CD14-positive monocyte (primary cell): ENCODE data around the gene PMF1. TPM values are rescaled to one million over a fixed set of nuclear protein-coding genes. Genes with fewer than 3 reads are reported as not detected.

Experiments
- DNase-seq, 3 donors: peaks; one replicate each; pipeline ENCODE4 v3.0.0-alpha.2; 2011 to 2022
- H2AFZ ChIP-seq: 2 replicates; pipeline ENCODE4 v1.6.0; 2012; ENCODE audit warnings: mild to moderate bottlenecking, low read depth, low read length, inconsistent platforms; ENCODE audit not compliant: insufficient read depth, poor library complexity, severe bottlenecking
- H3K27ac ChIP-seq, 2 donors: 1 replicate in 1 of 2; 2 replicates in 1 of 2; pipeline ENCODE4 v1.5.1; 2012 to 2013; ENCODE audit warnings: low read length in 2 of 2, control low read depth in 1 of 2, inconsistent platforms in 1 of 2, low read depth in 1 of 2, mild to moderate bottlenecking in 1 of 2
- H3K27me3 ChIP-seq, 2 donors: one replicate each; pipeline versions ENCODE4 v1.6.0 to v1.6.1; 2011 to 2013; ENCODE audit warnings: low read length in 2 of 2; ENCODE audit not compliant: control insufficient read depth in 2 of 2, insufficient read depth in 2 of 2
- H3K36me3 ChIP-seq, 2 donors: replicated peaks in 1 of 2; 1 replicate in 1 of 2; 2 replicates in 1 of 2; pipeline versions ENCODE4 v1.5.1 to v1.6.1; 2012 to 2013; ENCODE audit warnings: low read length in 2 of 2, control low read depth in 1 of 2, inconsistent platforms in 1 of 2, mild to moderate bottlenecking in 1 of 2; ENCODE audit not compliant: insufficient read depth in 2 of 2, control insufficient read depth in 1 of 2
- H3K4me1 ChIP-seq, 2 donors: 1 replicate in 1 of 2; 2 replicates in 1 of 2; pipeline versions ENCODE4 v1.5.1 to v1.6.1; 2012 to 2013; ENCODE audit warnings: low read length in 2 of 2, control low read depth in 1 of 2, inconsistent platforms in 1 of 2, mild to moderate bottlenecking in 1 of 2, moderate library complexity in 1 of 2; ENCODE audit not compliant: insufficient read depth in 2 of 2, control insufficient read depth in 1 of 2
- H3K4me2 ChIP-seq: replicated peaks from 2 replicates; pipeline ENCODE3; 2012; ENCODE audit warnings: low read length, moderate library complexity, mild to moderate bottlenecking; ENCODE audit not compliant: poor library complexity, severe bottlenecking; ENCODE audit errors: extremely low read depth
- H3K4me3 ChIP-seq, 3 experiments: fragments of 200-600 bp in 1 of 3; sonication (generic) in 1 of 3; replicated peaks in 1 of 3; 1 replicate in 2 of 3; 2 replicates in 1 of 3; pipeline ENCODE4 v1.5.1; 2011 to 2013; ENCODE audit warnings: low read length in 3 of 3, mild to moderate bottlenecking in 3 of 3, control low read depth in 2 of 3, low read depth in 2 of 3, inconsistent platforms in 1 of 3, moderate library complexity in 1 of 3
- H3K79me2 ChIP-seq: 2 replicates; pipeline ENCODE4 v1.6.0; 2012; ENCODE audit warnings: mild to moderate bottlenecking, control low read depth, inconsistent platforms, low read length, moderate library complexity; ENCODE audit not compliant: insufficient read depth
- H3K9ac ChIP-seq: 2 replicates; pipeline ENCODE4 v1.6.0; 2017; ENCODE audit warnings: low read length, mild to moderate bottlenecking; ENCODE audit not compliant: insufficient read depth, poor library complexity, severe bottlenecking
- H3K9me3 ChIP-seq, 2 donors: replicated peaks in 1 of 2; 1 replicate in 1 of 2; 2 replicates in 1 of 2; pipeline versions ENCODE4 v1.5.1 to v1.6.1; 2012 to 2013; ENCODE audit warnings: low read length in 2 of 2, control low read depth in 1 of 2; ENCODE audit not compliant: control insufficient read depth in 1 of 2, insufficient read depth in 1 of 2
- H4K20me1 ChIP-seq: 2 replicates; pipeline ENCODE4 v1.6.0; 2012; ENCODE audit warnings: mild to moderate bottlenecking, low read length, control low read depth, moderate library complexity; ENCODE audit not compliant: insufficient read depth
- H3K27ac Mint-ChIP-seq, 7 donors: one replicate each; pipeline ENCODE4 v1.8.0; 2020; ENCODE audit warnings: mild to moderate bottlenecking in 7 of 7, mixed read lengths in 7 of 7, moderate library complexity in 6 of 7, inconsistent platforms in 2 of 7
- H3K27me3 Mint-ChIP-seq, 3 donors: one replicate each; pipeline ENCODE4 v1.8.0; 2021 to 2022; ENCODE audit warnings: low read depth in 3 of 3, mild to moderate bottlenecking in 3 of 3, mixed read lengths in 3 of 3, moderate library complexity in 3 of 3, inconsistent platforms in 1 of 3
- H3K36me3 Mint-ChIP-seq, 2 donors: one replicate each; pipeline ENCODE4 v1.8.0; 2020; ENCODE audit warnings: mixed read lengths in 2 of 2, inconsistent platforms in 1 of 2, mild to moderate bottlenecking in 1 of 2
- H3K4me1 Mint-ChIP-seq: one replicate; pipeline ENCODE4 v1.8.0; 2020; ENCODE audit warnings: mild to moderate bottlenecking, mixed read lengths
- H3K4me3 Mint-ChIP-seq, 2 donors: one replicate each; pipeline ENCODE4 v1.8.0; 2020; ENCODE audit warnings: mild to moderate bottlenecking in 2 of 2, mixed read lengths in 2 of 2, moderate library complexity in 1 of 2
- H3K9me3 Mint-ChIP-seq, 7 donors: one replicate each; pipeline ENCODE4 v1.8.0; 2020 to 2022; ENCODE audit warnings: mixed read lengths in 7 of 7, mild to moderate bottlenecking in 6 of 7, moderate library complexity in 6 of 7, inconsistent platforms in 2 of 7
- WGBS: methylation state at CpG from one replicate; pipeline ENCODE4 v1.1.5; 2013; ENCODE audit warnings: missing lambda C conversion rate; ENCODE audit not compliant: insufficient coverage; 5-methylcytosine and 5-hydroxymethylcytosine counted together
- intact Hi-C, 2 donors: fragments of 100-400 bp; cut with micrococcal nuclease; formaldehyde crosslinking; loops; one replicate each; pipeline versions ENCODE4 v1.15.0 to v1.15.1; 2023
- polyA plus RNA-seq, 3 donors: library from polyadenylated mRNA; depleted of rRNA in 1 of 3; unstranded in 2 of 3; stranded (reverse) in 1 of 3; fragments of 300-500 nt in 2 of 3; fragments of >200 nt in 1 of 3; fragmentation: Illumina TruSeq in 2 of 3; gene quantifications; 1 replicate in 2 of 3; 2 replicates in 1 of 3; pipeline ENCODE4 v1.2.3, GENCODE V29; 2012 to 2021
- TF ChIP-seq, protein P1 (sequence below): fragments of 200-600 bp; IDR thresholded peaks from one replicate; pipeline ENCODE4 v1.8.0; 2022; ENCODE audit warnings: antibody characterized with exemption, mild to moderate bottlenecking

PMF1 gene
- polyA plus RNA-seq, 3 donors, result 83.7 to 90.4 (median 86.1) TPM

DNA sequence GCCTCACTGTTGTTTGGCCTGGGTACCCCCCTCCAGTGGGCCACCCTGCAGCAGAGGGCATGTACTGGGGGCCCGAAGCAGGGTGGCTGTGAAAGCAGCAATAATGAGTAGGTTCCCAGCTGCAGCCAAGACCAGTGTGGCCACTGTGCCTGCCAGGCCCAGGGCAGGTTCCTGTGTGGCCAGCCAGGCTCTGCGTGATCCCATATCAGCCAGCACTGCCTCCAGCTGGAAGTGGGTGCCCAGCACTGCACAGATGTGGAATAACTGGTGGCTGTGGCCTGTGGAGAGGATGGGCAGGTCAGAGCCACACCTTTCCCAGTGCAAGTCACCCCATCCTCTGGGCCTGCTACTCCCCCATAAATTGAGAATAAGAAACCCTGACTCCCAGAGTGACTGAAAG is 31.3 kb downstream of the PMF1 start:
- Histone ChIP-seq H3K27ac (no peak overlapping the region), H3K4me3 (no peak overlapping the region), H3K9ac (no peak overlapping the region), H3K4me2 (no peak overlapping the region), H3K79me2 (no peaks in the 10 kb centered on the region), H3K27me3 (peaks cover 10 to 31% of the 10 kb centered on the region in 2 donors), H3K36me3 (peaks cover 16 to 23% of the 10 kb centered on the region in 2 donors), H2AFZ (no peak overlapping the region), H4K20me1 (peaks cover 28% of the 10 kb centered on the region), H3K9me3 (peaks cover 0 to 12% of the 10 kb centered on the region in 2 donors), H3K4me1 (peaks cover 9 to 14% of the 10 kb centered on the region in 2 donors)
- no peak for DNase-seq
- peaks cover 14% of the 10 kb centered on the region for H3K4me1 Mint-ChIP-seq
- WGBS, result 100% methylated on average over 1 of the region's 2 CpGs
- H3K9me3 Mint-ChIP-seq, result peaks cover 0 to 9% (median 0%) of the 10 kb centered on the region in 7 donors
- peaks cover 21 to 40% (median 35%) of the 10 kb centered on the region in 3 donors for H3K27me3 Mint-ChIP-seq
- intact Hi-C loops, result no loop called here
- TF ChIP-seq, protein P1, sequence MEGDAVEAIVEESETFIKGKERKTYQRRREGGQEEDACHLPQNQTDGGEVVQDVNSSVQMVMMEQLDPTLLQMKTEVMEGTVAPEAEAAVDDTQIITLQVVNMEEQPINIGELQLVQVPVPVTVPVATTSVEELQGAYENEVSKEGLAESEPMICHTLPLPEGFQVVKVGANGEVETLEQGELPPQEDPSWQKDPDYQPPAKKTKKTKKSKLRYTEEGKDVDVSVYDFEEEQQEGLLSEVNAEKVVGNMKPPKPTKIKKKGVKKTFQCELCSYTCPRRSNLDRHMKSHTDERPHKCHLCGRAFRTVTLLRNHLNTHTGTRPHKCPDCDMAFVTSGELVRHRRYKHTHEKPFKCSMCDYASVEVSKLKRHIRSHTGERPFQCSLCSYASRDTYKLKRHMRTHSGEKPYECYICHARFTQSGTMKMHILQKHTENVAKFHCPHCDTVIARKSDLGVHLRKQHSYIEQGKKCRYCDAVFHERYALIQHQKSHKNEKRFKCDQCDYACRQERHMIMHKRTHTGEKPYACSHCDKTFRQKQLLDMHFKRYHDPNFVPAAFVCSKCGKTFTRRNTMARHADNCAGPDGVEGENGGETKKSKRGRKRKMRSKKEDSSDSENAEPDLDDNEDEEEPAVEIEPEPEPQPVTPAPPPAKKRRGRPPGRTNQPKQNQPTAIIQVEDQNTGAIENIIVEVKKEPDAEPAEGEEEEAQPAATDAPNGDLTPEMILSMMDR, result no peak
- peaks cover 28 to 35% of the 10 kb centered on the region in 2 donors for H3K36me3 Mint-ChIP-seq
- no peak overlapping the region for H3K4me3 Mint-ChIP-seq
- no peak overlapping the region for H3K27ac Mint-ChIP-seq

DNA sequence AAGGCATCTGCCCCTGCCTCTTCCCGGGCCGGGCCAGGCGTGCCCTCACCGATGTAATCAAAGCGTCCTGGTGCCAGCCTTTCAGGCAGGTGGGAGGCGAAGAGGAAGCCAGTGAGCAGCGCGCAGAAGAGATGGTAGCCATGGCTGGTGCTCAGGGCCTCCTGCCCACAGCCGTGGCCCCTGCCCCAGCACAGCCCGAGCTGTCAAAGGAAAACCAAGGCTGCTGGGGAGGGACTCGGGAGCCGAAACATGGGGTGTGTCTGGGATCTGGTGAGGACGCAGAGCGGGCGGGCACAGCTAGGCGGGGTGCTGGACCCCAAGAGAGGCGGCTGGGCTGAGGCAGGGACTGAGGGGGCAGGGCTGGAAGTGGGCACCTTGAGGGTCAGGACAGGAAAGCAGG is 31.9 kb downstream of the PMF1 start:
- no peak overlapping the region for H2AFZ ChIP-seq
- H3K27me3 Mint-ChIP-seq, result peaks cover 21 to 40% (median 35%) of the 10 kb centered on the region in 3 donors
- WGBS, result 94% methylated on average over 17 of the region's 17 CpGs
- no peak overlapping the region for H3K27ac Mint-ChIP-seq
- H3K4me2 ChIP-seq, result no peak overlapping the region
- H3K79me2 ChIP-seq, result no peaks in the 10 kb centered on the region
- peaks cover 15 to 23% of the 10 kb centered on the region in 2 donors for H3K36me3 ChIP-seq
- peaks cover 0 to 9% (median 0%) of the 10 kb centered on the region in 7 donors for H3K9me3 Mint-ChIP-seq
- peaks cover 29 to 35% of the 10 kb centered on the region in 2 donors for H3K36me3 Mint-ChIP-seq
- intact Hi-C loops, result no loop called here
- no peak for DNase-seq
- no peak overlapping the region for H3K4me3 ChIP-seq
- peaks cover 10 to 31% of the 10 kb centered on the region in 2 donors for H3K27me3 ChIP-seq
- H3K27ac ChIP-seq, result no peak overlapping the region
- TF ChIP-seq, protein P1, result no peak
- H3K9ac ChIP-seq, result no peak overlapping the region
- peaks cover 0 to 12% of the 10 kb centered on the region in 2 donors for H3K9me3 ChIP-seq
- H3K4me1 ChIP-seq, result peaks cover 9 to 14% of the 10 kb centered on the region in 2 donors
- peaks cover 14% of the 10 kb centered on the region for H3K4me1 Mint-ChIP-seq
- H3K4me3 Mint-ChIP-seq, result peak overlapping the region in 1 of 2 donors; percentile 90
- H4K20me1 ChIP-seq, result peaks cover 33% of the 10 kb centered on the region
